ENCODE results near the gene FAM219A.

Gene FAM219A

DNA sequence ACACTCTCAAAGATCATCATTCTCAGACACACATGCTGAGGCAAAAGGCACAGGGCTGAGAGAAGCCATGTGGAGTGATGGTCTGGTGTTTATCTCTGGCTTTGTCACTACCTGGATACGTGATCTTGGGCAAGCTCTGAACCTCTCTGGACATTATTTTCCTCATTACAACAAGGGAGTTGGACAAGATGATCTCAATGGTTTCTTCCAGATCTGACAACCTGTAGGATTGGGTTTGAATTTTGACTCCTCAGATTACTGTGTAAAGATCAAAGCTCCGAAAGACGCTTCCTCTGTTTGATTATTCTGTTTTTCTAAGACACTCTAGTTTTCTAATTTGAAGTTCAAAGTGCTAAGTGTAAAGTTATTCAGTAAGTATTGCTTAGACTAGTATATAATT lies 109.0 kb downstream of the FAM219A start:
- DNase-seq (ENCODE audit: low read depth in 2 of 2) = no peak

Data from stimulated activated CD8-positive, alpha-beta memory T cell treated with anti-CD3 and anti-CD28 coated beads, Interleukin-15, amount 100 ng/mL, for 48 hours (primary cell).